A549 (cell line): ENCODE results near the gene GALT.

ENCODE experiments used
- GATA3 ChIP-seq: IDR thresholded peaks from 2 replicates; pipeline ENCODE4 v1.6.1; 2012; ENCODE audit warnings: borderline replicate concordance
- JUNB ChIP-seq: fragments of >200 bp; sonication (Bioruptor Twin); formaldehyde crosslinking; IDR thresholded peaks from 2 replicates; pipeline ENCODE4 v1.6.1; 2016
- PHF8 ChIP-seq: fragments of 200-600 bp; sonication (generic); IDR thresholded peaks from 2 replicates; pipeline ENCODE4 v1.6.1; 2016; ENCODE audit warnings: low read depth, mild to moderate bottlenecking, antibody characterized with exemption, moderate library complexity, borderline replicate concordance
- POLR2A ChIP-seq: IDR thresholded peaks from 2 replicates; pipeline ENCODE4 v1.6.1; 2012; ENCODE audit warnings: mild to moderate bottlenecking, low read length
- POLR2AphosphoS2 ChIP-seq: conservative IDR thresholded peaks from 2 replicates; pipeline ENCODE4 v1.6.1; 2012; ENCODE audit warnings: low read length, improper control_type of control experiment, inconsistent platforms
- TF ChIP-seq, protein P1 (sequence below): fragments of 200-600 bp; sonication (generic); IDR thresholded peaks from 2 replicates; pipeline ENCODE4 v1.6.1; 2016; ENCODE audit warnings: antibody characterized with exemption, mild to moderate bottlenecking, moderate library complexity
- TF ChIP-seq, protein P2 (sequence below): fragments of >200 bp; sonication (Bioruptor Twin); formaldehyde crosslinking; IDR thresholded peaks from 3 replicates; pipeline ENCODE4 v1.5.1; 2016
- TF ChIP-seq, protein P3 (sequence below): fragments of 450-650 bp; IDR thresholded peaks from 2 replicates; pipeline ENCODE4 v1.6.1; 2014; ENCODE audit warnings: antibody characterized with exemption

DNA sequence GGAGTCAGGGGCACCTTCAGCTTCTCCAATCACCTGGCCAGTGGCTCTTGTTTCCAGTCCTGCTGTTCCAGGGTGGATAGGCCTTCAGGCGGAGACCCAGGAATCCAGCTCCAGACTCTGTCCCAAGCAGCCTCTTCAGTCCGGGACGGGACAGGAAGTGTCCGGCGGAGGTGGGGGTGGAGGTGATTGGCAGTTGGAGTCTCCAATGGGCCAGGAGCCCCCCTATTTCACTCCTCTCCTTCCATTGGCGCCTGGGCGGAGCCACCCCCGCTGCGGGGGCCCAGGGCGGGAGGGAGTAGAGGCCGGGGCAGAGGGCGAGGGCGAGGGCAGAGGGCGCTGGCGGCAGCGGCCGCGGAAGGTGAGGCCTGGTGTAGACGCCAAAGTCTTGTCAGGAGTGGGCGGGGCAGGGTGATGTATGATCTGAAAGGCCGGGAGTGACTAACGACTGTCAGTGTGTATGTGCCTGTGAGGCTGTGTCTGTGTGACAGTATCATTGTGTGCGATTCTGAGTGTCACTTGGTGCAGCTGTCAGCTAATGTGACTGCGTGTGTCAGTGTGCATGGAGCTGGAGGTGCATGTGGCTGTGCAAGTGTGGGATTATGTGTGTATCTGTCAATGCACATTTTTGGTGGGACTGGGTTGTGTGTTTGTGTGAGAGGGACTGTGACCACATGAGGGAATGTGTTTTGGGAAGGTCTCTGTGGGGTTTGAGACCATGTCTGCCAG lies 5.6 kb downstream of the GALT start, which contains the start of gene IL11RA:
- no peak for TF ChIP-seq JUNB
- no peak for TF ChIP-seq GATA3
- TF ChIP-seq, protein P1, sequence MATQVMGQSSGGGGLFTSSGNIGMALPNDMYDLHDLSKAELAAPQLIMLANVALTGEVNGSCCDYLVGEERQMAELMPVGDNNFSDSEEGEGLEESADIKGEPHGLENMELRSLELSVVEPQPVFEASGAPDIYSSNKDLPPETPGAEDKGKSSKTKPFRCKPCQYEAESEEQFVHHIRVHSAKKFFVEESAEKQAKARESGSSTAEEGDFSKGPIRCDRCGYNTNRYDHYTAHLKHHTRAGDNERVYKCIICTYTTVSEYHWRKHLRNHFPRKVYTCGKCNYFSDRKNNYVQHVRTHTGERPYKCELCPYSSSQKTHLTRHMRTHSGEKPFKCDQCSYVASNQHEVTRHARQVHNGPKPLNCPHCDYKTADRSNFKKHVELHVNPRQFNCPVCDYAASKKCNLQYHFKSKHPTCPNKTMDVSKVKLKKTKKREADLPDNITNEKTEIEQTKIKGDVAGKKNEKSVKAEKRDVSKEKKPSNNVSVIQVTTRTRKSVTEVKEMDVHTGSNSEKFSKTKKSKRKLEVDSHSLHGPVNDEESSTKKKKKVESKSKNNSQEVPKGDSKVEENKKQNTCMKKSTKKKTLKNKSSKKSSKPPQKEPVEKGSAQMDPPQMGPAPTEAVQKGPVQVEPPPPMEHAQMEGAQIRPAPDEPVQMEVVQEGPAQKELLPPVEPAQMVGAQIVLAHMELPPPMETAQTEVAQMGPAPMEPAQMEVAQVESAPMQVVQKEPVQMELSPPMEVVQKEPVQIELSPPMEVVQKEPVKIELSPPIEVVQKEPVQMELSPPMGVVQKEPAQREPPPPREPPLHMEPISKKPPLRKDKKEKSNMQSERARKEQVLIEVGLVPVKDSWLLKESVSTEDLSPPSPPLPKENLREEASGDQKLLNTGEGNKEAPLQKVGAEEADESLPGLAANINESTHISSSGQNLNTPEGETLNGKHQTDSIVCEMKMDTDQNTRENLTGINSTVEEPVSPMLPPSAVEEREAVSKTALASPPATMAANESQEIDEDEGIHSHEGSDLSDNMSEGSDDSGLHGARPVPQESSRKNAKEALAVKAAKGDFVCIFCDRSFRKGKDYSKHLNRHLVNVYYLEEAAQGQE = no peak
- TF ChIP-seq PHF8 = no peak
- TF ChIP-seq POLR2AphosphoS2 = no peak
- peak; percentile 55 for TF ChIP-seq POLR2A
- TF ChIP-seq, protein P2, sequence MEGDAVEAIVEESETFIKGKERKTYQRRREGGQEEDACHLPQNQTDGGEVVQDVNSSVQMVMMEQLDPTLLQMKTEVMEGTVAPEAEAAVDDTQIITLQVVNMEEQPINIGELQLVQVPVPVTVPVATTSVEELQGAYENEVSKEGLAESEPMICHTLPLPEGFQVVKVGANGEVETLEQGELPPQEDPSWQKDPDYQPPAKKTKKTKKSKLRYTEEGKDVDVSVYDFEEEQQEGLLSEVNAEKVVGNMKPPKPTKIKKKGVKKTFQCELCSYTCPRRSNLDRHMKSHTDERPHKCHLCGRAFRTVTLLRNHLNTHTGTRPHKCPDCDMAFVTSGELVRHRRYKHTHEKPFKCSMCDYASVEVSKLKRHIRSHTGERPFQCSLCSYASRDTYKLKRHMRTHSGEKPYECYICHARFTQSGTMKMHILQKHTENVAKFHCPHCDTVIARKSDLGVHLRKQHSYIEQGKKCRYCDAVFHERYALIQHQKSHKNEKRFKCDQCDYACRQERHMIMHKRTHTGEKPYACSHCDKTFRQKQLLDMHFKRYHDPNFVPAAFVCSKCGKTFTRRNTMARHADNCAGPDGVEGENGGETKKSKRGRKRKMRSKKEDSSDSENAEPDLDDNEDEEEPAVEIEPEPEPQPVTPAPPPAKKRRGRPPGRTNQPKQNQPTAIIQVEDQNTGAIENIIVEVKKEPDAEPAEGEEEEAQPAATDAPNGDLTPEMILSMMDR = no peak
- TF ChIP-seq, protein P3, sequence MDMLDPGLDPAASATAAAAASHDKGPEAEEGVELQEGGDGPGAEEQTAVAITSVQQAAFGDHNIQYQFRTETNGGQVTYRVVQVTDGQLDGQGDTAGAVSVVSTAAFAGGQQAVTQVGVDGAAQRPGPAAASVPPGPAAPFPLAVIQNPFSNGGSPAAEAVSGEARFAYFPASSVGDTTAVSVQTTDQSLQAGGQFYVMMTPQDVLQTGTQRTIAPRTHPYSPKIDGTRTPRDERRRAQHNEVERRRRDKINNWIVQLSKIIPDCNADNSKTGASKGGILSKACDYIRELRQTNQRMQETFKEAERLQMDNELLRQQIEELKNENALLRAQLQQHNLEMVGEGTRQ = no peak
